ENCODE measurements around the gene FBXW7.

- TF ChIP-seq CTCF (IDR thresholded peaks at IDR 0.05) (no peak), POLR2A (IDR thresholded peaks at IDR 0.05) (no peak)
Measured at GRCh38 chr4:152456609-152457008, 79.3 kb downstream of the FBXW7 start.

Data from lower leg skin (tissue), 3 donors.